GM12873 (cell line): ENCODE data around the gene NUP93.

Source experiments
- TF ChIP-seq, protein P1 (sequence below): IDR thresholded peaks from 2 replicates; pipeline ENCODE4 v1.5.1; 2012; ENCODE audit warnings: low read depth, mild to moderate bottlenecking, moderate library complexity, low read length, control low read depth; ENCODE audit not compliant: insufficient read depth; ENCODE audit errors: missing control alignments

The NUP93 gene

DNA sequence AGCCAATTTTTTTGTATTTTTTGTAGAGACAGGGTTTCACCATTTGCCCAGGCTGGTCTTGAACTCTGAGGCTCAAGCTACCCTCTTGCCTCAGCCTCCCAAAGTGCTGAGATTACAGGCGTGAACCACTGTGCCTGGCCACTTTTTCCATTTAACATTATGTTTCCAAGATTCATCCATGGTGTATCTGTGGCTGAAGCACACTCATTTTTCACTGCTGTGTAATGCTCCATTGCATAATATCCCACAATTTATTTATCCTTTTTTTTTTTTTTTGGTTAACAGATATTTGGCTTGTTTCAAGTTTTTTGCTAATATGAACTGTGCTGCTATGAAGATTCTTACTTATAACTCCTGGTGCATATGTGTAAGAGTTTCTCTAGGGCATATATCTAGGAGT is 1.9 kb upstream of the NUP93 start:
- TF ChIP-seq, protein P1, sequence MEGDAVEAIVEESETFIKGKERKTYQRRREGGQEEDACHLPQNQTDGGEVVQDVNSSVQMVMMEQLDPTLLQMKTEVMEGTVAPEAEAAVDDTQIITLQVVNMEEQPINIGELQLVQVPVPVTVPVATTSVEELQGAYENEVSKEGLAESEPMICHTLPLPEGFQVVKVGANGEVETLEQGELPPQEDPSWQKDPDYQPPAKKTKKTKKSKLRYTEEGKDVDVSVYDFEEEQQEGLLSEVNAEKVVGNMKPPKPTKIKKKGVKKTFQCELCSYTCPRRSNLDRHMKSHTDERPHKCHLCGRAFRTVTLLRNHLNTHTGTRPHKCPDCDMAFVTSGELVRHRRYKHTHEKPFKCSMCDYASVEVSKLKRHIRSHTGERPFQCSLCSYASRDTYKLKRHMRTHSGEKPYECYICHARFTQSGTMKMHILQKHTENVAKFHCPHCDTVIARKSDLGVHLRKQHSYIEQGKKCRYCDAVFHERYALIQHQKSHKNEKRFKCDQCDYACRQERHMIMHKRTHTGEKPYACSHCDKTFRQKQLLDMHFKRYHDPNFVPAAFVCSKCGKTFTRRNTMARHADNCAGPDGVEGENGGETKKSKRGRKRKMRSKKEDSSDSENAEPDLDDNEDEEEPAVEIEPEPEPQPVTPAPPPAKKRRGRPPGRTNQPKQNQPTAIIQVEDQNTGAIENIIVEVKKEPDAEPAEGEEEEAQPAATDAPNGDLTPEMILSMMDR = no peak

DNA sequence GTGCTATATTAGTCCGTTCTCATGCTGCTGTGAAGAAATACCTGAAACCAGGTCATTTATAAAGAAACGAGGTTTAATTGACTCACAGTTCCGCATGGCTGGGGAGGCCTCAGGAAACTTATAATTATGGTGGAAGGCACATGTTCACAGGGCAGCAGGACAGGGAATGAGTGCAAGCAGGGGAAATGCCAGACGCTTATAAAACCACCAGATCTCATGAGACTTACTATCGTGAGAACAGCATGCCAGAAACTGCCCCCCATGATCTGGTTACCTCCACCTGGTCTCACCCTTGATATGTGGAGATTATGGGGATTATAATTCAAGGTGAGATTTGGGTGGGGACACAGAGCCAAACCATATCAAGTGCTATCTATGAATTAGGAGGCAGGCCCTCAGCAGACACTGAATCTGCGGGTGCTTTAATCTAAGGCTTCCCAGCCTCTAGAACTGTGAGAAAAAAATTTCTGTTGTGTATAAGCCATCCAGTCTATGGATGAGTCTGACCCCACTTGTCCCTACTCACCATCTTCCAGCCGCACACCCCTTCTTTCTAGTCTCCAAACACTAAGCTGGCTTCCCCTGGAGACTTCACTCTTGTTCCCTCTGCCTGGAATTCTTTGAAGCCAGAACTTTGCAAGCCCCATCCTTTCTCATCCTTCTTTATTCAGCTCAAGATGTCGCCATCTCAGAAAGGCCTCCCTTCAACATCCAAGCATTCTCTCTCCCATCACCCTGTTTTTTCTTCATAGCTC is 772 bp upstream of the NUP93 start:
- TF ChIP-seq, protein P1 = no peak

DNA sequence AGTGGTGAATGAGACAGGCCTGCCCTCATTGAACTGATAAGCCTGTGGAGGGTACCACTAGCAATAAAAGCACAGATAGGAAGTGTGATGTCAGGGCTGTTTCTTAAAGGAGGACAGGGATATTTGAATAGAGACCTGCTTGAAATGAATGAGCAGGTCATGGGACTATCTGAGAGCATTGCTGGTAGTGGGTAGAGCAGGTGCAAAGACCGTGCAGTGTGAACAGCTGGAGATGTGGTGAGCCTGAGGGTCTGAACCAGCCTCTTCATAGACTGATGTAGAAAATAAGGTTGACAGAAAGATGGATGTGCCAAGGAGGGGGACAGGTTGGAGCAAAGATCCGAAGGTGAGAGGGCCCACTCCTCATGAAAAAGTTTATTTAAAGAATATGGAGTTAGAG is 2.4 kb downstream of the NUP93 start:
- TF ChIP-seq, protein P1 = no peak

DNA sequence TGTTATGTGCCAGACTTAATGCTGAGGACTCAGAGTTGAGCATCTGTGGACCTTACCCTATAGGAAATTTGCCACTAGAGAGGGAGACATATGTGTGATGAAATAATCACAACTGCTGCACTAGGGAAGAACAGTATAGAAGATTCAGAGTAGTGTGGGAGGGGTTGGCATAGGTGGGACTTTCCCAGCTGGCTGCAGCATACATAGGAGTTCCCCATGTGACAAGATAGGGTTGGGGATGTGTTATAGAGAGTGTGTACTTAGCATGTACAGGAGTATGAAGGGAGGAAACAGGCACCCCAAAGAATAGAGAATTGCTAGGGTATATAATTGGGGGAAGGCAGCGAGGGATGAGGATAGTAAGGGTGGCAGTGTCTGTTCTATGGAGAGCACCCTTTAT is 2.9 kb downstream of the NUP93 start:
- TF ChIP-seq, protein P1 = no peak

DNA sequence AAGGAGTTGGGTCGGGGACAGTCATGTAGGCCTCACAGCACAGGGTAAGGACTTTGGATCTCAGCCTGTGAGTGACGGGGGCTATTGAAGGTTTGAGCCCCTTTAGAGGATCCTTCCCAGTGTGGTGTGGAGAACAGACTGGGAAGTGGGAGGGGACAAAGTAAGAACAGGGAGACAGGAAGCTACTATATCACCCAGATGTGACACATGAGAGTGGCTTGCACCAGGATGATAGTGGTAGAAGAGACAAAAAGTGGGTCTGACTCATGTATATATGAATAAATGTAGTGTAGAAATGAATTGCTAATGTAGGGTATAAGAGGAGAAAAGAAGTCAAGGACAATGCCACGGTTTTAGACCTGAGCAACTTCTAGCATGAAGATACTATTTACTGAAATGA is 4.5 kb downstream of the NUP93 start:
- TF ChIP-seq, protein P1 = no peak

DNA sequence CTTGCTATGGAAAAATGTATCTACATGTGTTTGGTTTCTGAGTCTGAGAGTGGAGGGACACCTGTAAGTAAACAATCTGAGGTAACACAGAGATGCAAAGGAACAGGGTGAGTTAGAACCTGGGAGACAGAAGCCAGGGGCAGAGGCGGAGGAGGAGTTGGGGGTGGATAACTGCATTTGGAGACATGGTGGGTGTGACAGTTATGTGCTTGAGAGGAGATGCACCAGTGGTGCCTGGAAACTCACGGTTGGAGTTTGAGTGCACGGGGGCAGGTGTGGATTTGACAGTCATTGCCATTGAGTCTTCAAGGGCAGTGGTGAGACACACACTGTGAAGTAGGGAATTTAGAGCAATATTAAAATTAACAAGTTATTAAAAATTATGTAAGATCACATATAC is 6.5 kb downstream of the NUP93 start:
- TF ChIP-seq, protein P1 = no peak

DNA sequence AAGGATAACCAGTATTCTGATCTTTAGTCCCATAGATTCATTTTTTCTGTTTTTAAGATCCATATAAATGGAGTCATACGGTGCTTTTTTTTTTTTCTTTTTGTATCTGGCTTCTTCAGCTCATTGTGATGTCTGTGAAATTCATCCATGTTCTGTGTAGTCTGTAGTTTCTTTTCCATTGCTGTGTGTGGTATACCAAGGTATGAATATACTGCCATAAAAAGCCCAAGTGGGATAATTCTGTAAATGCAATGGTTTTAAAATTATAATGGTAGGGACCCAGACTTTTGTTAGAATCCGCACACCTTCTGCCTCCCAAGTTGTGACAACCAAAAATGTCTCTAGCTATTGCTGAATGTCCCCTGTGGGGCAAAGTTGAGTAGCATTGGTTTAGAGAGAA is 7.6 kb downstream of the NUP93 start:
- TF ChIP-seq, protein P1 = no peak
